ENCODE measurements around the gene EPB41L2.
"Not testable (repeated sequence)": the region's sequence is repeated elsewhere in the genome, so short reads cannot be mapped to it uniquely, and the experiment has no call there.

Gene EPB41L2

DNA sequence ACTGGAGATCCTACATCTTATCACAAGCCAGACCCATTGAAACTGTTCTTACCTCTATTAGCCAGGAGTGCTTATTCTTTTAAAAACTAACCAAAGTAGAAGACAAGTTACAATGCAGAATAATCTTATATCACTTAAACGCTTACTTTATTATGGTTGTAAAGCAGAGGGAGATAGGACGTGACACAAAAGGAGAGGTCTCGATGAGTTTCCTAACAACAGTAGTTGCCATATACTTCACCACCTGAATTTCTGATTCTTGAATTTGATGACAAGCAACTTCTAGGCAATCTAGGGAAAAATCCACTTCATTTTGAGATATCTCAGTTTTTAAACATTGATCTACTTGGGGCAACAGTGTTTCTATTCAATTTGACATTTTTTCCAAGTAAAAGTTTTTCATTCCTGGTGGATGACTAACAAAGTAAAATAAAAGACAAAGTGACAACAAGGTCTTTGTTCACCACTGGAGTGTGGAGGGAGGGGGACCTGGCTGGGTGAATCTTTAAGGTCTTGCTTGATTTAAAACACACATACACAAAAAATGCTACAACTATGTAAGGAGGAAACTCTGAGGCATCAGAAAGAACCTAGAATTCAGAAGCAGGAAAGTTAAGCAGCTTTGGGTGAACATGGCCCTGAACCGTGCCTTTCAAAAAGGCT lies 125.0 kb downstream of the EPB41L2 start:
- no peak for DNase-seq

DNA sequence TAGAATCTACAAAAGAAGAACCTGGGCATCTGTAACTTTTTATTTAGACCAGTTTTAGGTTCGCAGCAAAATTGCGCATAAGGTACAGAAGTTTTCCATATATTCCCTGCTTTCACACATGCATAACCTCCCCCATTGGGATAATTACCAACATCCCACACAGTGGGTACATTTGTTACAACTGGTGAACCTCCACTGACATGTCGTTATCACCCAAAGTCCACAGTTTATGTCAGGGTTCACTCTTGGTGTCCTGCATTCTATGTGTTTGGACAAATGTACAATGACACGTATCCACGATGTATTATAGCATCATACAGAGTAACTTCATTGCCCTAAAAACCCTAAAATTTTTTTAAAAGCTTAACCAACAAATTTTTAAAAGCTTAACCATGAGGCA lies 126.1 kb downstream of the EPB41L2 start:
- DNase-seq = no peak

DNA sequence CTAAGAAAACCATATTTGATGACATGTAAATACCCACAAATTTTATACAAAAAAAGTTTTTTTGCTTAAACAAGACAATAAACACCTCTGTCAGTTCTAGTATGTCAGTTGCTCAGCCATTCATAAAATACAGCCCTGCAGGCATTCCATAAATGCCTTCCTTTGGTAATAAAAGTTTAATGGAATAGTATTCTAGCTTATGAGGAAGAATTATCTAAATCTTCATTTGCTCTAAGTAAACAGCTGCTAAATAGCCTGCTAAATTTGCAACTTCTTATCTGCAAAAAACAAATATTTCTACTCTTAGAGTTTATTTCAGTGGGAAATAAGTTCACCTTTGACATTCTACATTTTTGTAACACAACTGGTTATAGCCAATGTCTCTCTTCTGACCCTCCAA lies 127.1 kb downstream of the EPB41L2 start:
- no peak for DNase-seq

DNA sequence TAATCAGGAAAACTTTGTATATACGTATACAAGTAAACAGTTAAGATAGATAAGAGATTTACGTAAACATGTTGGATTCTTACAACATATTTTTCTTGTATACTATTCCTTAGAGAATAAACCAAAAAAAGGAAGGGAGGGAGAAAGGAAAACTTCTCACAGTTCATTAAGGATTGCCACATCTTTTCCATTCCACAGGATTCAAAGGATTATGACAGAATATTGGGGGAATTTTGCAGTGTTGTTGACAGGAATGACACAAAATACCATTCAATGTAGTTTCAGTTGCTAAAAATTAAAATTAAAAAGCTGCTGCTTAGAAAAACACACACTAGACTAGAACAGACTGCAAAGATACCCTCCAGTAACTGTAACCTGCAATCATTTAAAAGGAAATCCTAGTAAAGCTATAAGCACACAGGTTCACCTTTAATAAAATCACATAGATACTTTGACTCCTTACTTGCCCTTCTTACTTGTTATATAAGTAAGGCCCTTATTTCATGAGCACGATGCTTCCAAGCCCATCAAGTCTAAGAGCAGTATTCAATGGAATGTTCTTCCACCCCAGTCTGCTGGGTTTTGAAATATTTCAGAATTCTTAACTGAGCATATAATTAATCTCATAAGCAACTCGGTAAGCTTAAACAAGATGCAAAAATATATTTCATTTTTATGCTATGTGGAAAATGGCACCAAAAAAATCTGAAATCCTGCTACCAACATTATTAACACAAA lies 128.0 kb downstream of the EPB41L2 start:
- DNase-seq = no peak

DNA sequence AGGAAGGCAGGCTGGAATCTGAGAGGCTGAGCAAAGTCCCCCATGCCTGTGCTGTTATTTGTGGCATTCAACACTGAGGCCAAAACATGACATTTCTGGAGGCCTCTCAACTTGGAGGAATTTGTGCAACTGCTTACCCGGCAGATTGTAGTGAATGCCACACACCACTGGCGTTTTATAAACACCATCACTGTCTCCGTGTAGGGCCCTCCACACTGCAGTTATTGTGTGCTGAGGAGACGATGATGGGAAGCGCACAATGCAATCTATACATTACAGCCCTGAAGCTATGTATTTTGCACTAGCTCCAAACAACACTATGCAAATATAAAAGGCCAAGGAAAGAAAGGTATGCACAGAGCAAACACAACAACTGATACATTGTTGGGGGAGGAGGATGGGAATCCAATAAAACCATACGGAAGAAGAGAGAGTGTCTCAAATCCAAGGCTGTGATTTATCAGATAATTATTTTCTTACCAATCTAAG lies 129.3 kb downstream of the EPB41L2 start:
- DNase-seq = no peak

DNA sequence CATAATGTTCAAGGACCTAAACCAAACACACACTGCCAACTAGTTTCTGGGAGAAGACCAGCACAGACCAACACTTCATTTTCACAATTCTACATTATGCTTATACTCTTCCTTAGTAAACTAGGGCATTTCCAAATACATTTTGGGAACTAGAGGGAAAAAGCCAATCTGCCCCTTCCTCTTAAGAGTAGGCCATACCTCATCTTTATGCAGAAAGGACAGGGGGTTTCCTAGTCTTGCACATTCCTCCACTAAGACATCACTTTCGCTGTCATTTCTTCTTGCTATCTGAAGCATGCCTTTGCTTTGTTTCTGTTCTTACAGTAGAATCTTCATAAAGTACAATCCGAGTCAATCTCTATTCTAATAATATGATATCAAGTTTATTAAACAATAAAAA lies 130.1 kb downstream of the EPB41L2 start:
- no peak for DNase-seq

DNA sequence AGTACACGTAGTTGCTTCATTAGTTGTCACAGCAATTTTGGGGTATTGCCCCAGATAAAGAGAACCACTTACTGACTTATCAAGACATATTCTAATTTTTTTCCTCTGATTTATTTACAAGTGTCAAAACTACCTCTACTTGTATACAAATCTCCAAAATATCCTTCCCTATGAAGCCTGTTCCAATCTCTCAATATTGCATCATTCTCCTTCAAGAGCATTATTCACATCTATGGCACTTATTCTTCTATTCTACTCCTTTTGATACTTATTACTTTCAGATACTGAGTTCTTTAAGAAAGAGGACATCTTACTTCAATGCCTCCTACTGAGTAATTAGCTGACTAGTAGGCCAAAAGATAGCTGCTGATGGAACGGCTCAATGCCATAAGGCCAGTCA lies 130.6 kb downstream of the EPB41L2 start:
- no peak for DNase-seq

DNA sequence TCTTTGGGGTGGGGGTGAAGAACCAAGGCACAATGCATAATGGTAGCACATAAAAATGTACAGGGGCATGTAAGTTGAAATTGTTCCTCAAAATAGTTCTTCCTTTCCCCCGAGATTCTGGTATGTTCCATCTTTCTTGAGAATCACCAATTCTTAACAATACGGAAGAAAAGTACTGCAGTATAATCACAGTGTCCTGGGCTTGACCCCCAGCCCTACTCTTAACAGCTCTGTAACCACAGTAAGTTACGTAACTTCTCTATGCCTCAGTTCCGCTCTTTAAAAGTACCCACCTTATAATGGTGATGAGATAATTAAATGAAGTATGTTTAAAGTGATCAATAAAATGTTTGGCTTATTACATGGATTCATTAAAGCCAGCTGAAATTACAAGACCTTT lies 131.4 kb downstream of the EPB41L2 start:
- no peak for DNase-seq

DNA sequence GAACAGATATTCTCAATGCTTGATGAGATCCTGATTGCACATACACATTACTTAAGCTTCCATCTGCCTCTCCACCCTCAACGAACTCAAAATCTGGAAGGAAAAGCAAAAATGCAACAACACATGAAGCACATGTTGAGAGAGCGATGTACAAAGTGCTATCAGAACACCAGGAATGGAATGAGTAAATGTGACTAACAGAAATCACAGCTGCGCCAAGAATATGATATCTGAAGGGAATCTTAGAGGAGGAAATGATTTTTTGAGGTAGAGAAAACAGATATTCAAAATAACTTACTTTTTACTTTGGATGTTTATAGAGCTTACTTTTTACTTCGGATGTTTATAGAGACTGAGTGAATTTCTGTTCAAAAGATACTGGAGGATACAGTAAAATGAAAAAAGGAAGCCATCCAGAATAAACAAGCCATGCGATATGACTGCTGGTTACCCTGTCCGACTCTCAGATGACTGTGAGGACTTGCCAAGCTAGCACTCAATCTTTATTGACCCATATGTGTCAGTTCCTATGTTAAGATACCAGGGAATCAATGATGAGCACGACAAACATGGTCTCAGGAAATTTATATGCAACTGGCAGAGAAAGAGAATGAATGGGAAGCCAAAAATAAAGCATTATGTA lies 133.9 kb downstream of the EPB41L2 start:
- DNase-seq = no peak

DNA sequence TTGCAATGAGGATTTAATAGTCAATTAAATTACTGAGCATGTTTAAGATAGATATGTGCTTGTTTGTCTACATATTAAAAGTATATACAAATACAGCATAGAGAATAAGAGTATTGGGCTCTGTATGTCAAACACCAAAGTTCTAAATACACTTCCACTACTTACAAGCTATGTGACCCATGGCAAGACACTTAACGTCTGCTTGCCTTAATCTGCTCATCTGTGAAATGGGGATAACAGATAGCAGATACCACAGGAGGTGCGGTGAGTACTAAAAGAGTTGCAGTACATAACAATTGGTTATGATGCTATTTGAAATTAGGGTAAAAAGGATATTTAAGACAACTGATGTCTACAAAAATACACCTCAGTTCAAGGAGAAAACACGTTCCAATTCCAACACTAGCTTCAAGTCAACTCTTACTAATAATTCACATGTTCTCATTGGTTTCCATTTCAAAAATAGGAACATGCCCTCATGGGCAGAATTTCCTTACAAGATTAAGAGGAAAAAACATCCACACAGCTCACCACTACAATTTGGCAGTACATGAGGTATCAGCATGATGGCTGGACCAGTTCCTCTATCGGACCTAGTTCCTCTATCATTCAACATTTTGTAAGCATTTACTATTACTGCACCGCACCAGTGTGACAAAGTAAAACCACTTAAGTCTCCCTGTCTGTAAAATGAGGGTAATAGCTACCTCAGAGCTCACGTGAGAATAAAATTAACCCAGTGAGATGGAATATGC lies 134.7 kb downstream of the EPB41L2 start:
- DNase-seq = no peak

DNA sequence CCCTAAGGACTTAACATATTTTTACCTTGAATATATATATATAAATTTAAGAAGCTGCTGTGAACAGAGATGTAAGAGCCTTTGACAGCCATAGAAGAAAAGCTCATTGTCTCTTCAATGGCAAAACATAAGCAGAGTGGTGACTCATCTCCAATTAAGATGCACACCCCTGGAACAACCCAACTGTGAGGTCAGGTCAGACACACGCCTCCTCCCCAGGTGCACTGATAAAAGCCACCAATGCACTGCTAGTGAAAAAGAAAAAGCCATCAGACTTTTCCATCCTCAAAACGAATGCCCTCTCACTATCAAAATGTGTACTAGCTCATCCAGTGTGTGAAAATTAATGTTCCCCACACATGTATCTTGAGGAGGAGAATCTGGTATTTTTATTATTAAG lies 135.7 kb downstream of the EPB41L2 start:
- no peak for DNase-seq

DNA sequence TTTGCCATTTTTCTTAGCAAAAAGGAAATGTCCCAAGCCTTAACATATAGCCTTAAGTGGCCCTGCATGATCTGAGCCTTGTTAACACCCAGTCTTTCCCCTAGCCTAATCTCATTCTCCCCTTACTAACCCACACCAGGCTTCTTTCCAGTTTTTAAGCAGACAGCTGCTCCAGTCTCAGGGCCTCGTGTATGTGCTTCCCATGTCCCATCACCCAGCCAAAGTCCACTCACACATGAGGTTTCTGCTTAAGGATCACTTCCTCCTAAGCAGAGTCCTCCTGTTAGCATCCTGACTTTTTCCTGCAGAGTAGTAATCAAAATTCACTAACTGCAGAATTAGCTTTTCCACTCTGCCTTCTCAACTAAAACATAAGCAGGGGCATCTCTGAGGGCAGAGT lies 139.7 kb downstream of the EPB41L2 start:
- no peak for DNase-seq

DNA sequence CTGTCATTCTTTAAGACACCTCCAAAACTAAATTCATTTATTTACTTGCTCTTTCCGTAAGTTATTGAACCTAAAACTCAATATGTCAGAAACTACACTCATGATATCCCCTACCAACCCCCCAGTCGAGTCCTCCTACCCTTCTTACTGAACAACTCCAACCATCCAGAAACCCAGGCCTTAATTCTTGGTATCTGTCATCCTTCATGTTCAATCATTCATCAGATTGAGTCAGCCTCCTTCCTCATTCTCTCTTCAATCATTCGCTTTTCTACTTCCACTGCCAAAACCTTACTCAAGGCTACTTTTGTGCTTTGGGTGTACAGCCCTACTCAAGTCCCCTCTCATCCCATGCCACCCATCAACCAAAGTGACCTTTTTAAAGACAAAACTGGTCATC lies 140.1 kb downstream of the EPB41L2 start:
- no peak for DNase-seq

DNA sequence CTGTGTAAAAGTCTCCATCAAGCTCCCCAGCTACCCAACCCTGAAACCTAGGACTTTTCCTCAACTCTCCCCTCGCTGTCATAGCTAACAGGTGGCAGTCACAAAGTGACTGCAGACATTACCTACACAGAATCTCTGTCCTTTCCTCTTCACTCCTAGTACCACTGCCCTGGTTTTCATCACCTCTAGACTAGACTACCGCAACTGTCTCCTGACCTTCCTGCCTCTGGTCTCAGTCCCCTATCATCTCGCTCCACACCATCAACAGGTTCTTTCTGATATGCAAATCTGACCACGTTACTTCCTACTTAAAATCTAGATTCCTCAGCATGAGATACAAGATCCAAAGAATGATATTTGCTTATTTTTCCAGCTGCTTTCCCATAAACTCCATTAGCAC lies 142.1 kb downstream of the EPB41L2 start:
- no peak for DNase-seq

DNA sequence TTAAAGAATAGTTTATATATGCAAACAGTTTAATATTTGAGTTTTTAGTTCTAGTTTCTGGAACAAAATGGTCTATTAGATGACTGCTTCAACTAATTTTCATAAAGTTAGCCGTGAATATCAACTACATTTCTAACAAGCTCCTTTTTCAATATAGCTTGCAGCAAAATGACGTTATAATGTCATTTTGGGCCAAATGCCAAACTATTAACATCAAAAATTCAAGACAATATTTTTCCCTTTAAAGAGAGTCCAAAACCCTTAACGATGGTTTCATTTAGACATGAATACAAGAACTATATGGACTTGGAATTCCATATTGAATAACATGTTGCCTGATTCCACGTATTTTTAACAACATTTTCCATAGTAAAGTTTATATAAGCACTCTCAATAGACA lies 144.9 kb downstream of the EPB41L2 start:
- DNase-seq = no peak

DNA sequence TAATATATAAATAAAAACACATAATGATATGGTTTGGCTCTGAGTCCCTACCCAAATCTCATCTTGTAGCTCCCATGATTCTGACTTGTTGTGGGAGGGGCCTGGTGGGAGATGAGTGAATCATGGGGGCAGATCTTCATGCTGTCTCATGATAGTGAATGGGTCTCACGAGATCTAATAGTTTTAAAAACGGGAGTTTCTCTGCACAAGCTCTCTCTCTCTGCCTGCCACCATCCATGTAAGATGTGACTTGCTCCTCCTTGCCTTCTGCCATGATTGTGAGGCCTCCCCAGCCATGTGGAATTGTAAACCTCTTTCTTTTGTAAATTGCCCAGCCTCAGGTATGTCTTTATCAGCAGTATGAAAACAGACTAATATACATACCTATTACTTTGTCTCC lies 147.4 kb downstream of the EPB41L2 start:
- not testable (repeated sequence) for DNase-seq

DNA sequence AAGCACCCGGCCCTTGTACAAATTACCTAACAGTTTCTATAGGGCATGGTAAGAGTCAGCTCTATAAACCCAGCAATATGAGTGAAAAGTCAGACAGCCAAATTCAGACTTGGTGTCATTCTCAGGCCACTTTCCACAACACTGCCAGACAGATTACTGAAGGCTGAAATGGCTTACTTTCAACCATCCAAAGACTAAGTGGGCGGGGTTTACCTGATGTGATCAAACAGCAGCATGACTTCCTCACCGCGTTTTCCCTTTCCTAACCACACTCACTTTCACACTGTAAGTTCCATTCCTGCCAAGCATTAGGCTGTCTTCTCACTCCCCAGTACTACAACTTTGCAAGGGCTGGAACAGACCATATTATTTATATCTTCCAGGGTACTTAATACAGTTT lies 149.9 kb downstream of the EPB41L2 start:
- DNase-seq = no peak

DNA sequence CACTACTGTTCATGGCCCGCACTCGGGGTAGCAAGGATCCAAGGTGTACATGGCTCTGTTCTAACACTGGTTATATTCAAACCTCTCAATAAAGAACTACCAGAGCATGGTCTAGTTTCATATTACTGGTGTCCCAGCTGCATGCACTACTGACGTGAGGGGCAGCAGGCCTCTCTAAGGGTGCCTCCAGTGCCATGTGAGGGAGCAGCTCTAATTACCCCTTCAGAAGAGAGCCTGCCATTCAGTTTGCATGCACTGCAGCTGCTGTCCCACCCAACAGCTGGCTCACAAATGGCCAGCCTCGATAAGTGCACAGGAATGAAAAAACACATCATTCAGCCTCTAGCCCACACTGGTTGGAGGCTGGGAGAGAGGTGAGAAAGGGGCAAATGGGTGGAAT lies 150.6 kb downstream of the EPB41L2 start:
- no peak for DNase-seq

DNA sequence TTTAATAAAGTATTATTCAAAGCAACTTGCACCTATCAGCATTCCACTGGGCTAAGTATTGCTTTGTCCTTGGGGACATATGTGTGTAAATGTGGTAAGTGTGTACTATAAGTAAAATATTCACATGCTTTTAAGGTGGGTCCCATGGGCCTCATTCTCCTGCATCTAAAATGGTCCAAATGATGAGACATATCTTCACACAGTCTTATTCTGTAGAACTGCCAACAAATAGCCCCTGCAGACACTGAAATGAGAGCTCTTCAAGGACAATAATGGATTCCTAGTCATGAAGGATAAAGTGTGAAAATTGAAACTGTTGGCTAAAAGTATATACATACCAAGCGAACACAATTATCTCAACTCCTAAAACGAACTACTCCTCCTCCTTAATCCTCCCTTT lies 154.1 kb downstream of the EPB41L2 start:
- no peak for DNase-seq

DNA sequence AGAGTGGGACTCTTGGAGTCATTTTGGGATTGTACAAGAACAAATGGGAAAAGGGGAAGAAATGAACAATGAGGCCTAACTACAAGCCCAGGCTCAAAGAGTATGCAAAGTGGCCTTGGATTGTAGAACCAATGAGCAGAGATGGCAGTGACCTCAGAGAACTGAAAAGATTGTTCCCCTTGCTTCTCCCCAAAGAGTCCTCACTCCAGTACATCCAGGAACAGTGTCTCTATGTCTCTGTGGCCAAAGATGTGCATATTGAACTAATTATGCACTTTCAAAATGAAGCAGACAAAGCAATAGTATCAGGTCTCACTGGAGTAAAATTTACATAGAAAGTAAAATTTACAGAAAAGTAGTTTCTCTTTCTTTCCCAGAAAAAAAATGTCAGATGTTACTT lies 154.9 kb downstream of the EPB41L2 start:
- no peak for DNase-seq

DNA sequence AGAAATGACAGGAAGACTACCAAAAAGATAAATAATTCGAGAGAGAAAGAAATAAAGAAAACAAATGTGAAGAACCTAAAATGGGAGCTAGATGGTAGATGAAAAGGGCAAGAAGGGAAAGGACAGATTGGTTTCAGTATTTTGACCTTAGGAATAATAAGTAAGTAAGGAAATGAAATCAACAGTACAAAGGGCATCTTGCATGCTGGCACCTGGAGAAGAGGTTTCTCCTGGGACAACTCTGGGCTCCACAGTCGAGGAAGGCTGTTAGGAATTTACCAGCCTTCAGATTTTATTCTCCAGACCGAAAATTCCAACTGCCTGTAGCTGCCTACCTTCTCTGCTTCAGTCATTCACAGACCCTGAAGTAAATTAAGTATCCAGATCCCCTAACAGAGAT lies 155.4 kb downstream of the EPB41L2 start:
- no peak for DNase-seq

DNA sequence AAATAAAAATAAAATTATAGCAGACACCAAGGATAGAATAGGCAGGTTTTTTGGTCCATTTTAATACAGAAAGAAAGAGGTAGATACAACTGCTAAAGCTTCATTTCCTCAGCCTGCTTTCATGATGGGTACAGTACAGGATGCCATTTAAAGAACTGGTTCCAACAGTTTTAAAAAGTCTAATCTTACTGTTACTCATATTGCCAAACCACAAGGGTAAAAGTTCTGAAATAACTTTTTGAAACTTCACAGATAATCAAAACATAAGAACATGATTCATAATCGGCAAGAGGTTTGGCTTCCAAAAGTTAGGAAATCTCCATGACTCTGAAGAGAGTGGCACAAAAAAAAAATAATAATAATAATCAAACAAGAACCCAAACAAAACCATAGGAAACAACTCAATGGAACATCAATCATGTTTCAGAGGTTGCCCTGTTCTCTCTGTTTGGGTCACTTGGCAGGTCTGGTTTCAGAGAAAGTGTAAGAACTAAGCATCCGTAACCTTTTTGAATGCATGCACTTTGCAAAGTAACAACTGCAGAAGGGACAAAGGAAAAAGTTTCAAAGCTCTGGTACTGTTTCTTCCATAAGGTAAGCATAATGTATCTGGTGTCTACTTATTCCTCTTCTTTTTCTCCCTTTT lies 156.2 kb downstream of the EPB41L2 start:
- no peak for DNase-seq

DNA sequence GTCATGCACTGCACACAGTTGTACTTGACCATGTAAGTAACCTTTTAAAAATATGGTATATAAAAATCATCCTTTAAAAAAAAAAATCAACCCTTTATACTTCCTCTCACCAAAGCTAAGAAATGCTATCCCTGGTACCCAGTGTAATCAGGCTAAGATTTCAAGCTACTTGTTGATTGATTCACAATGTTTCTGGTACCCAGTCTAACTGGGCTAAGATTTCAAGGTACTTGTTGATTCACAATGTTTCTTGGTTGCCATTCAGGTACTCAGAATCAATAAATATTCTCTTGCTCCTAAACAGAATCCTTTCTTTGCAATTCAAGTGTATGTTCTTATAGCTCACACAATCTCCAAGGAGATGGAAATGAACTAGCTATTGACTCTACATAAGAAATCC lies 159.4 kb downstream of the EPB41L2 start:
- no peak for DNase-seq
